HG02840 (cell line): ENCODE data around the gene ABCC8.

Experiments used
- ATAC-seq: cut with Tn5 transposase; IDR thresholded peaks from one replicate; pipeline ENCODE4 v1.9.1; 2021; ENCODE audit warnings: mild to moderate bottlenecking, moderate library complexity, moderate number of reproducible peaks; ENCODE audit not compliant: unreplicated experiment, low FRiP score

Gene ABCC8

DNA sequence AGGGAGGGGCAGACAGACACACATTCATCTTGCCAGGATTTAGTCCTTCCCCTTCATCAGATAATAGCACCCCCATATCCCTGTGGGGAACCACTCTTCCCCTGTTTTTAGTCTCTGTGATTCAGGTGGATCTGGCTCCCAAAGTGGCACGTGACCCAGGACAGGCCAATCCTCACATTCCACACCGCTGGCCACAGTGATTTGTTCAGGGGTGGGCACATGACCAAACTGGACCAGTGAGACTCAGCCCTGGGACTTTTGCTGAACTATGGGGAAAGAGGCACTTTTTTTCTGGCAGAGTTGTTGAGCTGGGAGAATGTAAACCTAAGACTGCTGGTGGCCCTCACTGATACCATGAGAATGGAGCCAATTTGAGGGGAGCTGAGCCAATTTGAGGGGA lies 69.1 kb downstream of the ABCC8 start:
- ATAC-seq: no peak

DNA sequence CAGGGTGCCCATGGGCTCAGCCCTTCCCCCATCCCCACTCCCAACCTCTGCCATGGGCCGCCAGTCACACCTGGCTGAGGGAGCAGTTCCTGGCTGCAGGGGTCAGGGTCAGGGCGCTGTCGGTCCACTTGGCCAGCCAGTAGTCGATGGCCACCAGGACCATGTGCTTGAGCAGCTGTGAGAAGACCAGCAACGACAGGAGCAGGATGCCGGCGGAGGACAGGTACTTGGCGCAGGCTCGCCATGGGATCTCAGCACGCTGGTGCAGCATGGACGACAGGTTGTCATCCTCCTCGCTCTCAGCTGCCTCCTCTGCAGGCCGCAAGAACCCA lies 69.9 kb downstream of the ABCC8 start:
- no peak for ATAC-seq

DNA sequence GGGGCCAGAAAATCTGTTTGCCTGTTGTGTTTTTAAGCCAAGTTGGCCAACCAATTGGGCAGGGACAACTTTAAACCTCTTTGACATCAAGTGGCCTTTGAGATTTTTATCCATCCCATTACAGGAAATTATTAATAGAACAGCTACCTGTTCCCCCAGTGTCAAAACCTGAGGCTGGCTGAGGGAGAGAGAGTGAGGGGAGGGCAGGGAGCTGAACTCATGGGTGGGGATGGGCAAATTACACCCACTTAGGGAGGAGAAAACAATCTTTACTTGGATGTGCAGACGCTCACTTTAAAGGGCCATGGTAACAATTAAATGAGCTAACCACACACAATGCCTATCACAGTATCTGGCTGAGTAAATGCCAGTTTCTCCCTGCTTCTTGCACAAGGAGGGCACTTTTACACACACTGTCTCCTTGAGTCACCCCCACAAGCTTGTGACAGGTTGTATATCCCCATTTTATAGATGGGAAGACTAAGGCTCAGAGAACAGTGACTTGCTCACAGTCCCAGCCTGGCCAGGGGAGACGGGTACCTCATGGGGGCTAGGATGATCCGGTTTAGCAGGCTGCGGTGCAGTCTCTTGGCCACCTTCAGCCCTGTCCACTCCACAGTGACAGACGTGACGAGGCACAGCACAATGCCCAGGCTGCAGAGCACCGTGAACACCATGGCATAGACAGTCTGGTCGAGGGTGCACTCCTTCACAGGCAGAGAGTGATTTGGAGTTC lies 70.4 kb downstream of the ABCC8 start:
- no peak for ATAC-seq

DNA sequence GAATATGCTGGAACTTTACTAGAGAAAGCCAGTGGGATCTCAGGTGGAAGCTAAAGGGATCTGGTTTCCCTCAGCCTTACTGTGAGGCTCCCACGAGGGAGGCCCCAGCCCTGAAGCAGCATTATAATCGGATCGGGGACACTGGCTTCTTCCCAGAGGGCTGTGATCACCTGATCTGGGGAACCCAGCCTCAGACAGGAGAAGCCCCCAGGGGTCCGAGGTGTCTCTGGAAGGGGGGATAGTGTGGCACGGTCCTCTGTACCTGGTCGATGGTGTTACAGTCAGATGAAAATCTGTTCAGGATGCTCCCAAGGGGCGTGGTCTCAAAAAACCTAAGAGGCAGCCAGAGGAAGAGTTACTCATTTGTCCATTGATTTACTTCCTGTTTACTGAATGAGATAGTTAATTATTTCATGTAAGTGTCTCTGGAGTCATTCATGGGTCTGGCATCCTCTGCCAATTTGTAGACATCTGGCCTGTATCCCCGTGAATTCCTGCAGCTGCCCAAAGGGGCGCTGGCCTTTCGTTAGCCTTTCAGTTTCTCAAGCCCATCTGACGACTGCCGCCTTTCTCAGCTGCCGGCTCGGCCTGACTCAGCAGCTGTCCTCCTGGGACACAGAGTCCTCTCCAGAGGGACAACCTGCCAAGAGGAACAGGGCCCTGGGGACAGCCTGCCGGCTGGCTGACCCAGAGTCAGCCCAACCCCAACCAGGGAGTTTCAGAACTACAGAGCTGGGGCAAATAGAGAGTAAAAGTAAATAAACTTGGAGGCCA lies 71.2 kb downstream of the ABCC8 start:
- no peak for ATAC-seq

DNA sequence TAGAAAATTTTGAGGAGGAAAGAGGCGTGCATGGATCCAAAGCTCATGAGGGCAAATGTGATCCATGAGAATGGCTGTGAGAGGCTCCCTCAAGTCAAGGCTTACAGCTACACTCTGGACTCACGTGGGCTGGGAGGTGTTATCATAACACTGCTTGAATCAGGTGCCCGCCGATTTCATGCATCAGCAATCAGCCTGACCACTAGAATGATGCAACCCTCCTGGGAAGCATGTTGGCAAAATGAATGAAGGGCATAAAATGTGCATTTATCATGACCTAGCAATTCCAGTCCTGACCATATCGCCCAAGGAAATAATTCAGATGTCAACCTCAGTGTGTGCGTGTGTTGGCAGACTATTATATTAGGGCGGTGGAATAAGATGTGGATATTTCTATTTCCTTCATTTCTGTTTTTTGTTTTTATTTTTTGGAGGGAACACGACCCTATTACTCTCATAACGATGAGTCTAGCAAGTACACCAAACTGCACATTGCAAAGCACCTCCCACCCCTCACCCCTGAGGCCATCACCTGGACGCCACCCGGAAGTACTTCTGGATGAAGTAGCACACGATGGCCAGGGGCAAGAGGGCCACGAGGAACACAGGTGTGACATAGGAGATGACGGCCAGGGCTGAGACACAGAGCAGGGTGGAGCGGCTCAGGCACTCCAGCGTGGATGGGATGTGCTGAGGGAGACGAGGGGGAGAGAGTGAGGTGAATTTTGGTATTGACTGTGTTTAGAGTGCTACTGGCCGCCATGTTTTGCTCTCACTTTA lies 72.5 kb downstream of the ABCC8 start:
- ATAC-seq: no peak

DNA sequence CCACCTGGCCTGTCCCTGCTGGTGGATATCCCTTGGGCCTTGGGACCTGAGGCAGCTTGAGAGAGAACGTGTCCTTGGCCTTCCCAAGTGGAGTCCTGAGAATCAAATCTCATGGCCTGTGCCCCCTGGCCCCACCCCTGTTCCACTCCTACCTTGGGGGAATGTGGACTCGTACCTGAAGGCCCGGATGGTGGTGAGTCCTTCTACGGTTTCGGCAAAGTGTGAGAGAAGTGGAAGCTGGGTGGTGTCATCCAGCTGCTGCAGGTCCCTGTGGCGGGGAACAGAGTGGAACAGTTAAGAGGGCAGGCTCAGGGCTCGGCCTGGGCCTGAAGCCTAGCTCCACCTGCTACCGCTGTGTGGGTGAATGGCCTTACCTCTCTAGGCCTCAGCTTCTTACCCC lies 74.2 kb downstream of the ABCC8 start:
- ATAC-seq: no peak

DNA sequence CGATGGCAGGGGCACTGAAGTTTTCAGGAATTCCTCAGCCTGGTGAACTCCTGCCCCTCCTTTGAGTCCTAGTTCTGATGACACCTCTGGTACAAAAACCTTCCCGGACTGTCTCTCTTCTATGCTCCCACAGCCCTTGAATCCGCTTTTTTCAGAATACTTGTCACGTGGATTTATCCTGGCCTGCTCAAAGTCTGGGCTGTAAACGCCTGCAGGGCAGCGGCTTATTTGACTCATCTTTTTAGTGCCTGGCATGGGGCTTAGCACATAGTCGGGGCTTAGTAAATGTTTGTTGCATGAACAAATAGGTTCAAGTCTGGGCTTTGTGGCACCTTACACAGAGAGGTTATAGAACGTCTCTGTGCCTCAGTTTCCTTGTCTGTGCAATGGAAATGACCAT lies 74.8 kb downstream of the ABCC8 start:
- no peak for ATAC-seq

DNA sequence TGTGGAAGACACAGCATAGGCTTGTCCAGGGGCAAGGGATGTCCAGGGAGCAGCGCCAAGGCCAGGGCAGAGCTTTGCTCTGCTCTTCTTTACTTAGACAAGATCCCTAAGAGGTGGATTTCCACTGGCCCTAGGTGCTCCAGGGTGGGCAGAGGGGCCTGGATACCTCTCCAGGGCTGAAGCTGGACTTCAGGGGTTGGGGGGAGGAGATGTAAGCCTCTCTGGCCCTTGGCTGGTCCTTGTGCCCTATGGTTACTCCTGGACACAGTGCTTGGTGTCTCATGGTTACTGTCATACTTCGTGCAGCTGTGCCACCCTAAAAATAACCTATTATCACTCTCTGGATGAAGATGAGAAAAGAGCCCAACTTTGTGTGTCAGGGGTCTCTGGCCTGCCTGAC lies 75.3 kb downstream of the ABCC8 start:
- no peak for ATAC-seq

DNA sequence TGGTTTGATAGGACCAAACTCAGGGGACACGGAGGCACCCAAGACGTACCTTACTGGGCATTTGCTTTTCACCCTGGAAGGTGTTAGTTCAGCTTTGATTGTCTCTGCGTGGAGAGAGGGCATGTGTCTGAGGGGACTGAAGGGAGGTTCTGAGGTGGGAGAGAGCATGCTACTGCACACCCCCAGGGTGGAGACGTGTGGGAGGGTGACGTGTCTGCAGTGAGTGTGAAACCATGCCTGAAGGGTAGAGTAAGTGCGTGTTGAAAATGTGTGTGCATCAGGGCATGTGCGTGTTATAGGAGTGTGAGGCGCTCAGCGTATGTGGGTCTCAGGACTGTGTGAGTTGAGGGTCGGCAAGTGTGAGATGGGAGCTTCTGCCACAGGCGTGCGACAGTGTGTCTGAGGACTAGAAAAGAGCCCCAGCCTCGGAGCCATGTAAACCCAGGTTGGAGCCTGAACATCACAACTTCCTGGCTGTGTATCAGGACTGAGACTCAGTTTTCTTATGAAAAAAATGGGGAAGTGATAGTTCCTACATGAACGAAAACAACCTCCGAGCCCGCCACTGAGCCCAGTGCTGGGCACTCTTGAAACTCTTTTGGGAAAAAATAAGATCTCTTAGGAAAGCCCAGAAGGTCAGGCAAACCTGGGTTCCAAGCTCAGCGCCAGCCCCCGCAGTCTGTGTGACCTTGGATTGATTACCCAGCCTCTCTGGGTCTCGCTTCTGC lies 76.4 kb downstream of the ABCC8 start:
- ATAC-seq: no peak

DNA sequence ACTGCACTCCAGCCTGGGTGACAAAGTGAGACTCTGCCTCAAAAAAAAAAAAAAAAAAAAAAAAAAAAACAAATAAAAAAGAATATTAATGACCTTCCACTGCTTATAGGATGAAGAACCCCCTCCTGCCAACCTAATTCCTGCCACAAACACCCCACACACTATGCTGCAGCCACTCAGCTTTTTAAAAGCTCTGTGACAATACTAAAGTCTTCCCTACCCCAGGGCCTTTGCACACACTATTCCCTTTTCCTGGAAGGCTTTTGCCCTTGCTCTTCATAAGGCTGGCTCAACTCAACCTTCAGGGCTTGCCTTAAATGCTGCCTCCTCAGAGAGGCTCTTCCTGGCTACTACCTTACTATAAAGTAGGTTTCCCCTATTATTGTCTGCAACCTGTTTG lies 77.4 kb downstream of the ABCC8 start:
- no peak for ATAC-seq

DNA sequence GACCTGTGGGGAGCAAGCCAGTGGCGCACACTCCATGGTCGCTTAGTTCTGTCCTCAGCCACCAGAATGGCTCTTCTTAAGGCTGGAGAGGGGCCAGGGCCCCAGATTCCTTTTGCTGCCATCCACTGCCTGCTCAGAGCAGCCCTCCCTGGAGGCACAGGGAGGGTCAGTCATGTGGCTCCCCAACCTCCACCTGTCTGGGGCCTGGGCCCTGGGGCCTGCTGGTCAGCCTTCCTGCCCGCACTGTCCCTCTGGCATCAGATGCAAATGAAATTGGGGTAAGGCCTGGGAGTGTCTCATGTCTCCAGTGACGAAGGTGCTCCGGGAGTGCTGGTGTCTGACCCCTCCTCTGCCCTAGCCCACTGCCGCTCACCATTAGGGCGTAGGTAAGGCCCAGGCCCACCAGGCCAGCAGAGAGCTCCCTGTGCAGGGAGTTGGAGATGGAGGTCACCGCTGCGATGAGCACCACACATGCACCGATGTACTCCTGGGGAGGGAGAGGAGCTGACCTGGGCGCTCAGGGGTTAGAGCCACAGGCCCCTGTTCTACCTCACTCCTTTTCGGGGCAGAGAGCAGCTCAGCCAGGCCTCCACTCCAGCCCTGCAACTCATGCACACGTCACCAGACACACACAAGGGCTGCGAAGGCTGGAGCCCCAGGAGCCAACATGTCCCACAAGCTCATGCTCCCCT lies 79.2 kb downstream of the ABCC8 start:
- no peak for ATAC-seq

DNA sequence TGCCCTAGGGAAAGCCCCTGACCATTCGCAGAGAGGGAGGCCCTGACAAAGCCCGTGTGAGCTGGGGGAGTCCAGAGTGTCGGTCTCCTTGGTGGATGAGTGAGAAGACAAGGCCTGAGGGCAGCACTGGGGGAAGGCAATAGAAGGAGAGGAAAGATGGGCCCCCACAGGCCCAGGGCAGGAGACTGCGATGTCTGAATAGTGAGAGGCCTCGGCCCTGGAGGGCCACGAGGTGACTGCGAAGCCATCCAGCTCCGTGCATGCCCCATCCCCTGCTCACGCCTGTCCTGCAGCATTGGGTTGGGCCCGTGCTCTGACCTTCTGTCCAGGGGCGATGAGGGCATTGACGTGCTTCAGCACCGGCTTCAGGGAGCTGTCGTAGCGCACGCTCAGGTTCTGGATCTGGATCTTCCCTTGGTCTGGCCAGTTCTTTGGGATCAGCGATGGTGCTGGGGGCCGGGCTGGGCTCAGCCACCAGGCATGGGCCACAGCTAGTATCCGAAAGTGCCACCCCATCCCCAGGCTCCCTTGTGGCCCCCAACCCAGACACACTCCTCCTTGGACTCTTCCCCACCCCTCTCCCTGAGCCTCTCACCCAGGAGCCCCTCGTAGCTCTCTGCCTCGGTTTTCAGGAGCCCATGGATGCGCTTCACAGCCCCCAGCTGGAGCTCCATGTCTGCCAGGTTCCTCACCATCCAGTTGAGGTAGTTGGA lies 79.9 kb downstream of the ABCC8 start:
- no peak for ATAC-seq

DNA sequence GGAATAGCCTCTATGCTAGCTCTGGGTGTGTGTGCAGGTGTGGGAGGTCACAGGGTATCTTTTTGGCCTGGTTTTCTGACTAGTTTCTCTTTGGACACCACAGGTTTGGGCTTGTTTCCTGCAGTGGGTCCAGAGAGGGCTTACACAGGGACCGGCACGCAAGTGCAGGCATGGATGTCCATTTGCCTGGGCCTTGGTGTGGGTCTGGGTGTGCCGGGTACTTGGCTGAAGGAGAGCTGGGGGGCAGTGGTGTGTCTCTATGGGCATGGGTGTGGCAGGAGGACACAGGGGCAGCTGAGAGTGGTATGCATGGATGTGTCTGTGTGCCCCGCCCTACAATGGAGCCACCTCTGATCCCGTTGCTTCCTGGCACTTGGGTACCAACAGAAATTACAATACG lies 80.7 kb downstream of the ABCC8 start:
- no peak for ATAC-seq

DNA sequence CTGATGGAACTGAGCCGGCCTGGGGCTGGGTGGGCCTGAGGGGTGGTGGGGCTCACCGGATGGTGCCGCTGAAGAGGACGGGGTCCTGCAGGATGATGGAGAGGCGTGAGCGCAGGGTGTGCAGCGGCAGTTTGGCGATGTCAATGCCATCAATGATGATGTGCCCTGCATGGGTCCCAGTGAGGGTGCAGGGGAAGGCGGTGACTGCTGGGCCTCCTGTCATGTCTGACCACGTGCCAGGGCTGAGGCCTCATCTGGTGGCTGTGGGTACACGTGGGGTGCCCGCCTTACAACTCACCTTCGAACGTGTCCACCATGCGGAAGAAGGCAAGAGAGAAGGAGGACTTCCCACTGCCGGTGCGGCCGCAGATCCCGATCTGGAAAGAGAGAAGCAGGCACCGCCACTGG lies 81.1 kb downstream of the ABCC8 start:
- ATAC-seq: no peak

DNA sequence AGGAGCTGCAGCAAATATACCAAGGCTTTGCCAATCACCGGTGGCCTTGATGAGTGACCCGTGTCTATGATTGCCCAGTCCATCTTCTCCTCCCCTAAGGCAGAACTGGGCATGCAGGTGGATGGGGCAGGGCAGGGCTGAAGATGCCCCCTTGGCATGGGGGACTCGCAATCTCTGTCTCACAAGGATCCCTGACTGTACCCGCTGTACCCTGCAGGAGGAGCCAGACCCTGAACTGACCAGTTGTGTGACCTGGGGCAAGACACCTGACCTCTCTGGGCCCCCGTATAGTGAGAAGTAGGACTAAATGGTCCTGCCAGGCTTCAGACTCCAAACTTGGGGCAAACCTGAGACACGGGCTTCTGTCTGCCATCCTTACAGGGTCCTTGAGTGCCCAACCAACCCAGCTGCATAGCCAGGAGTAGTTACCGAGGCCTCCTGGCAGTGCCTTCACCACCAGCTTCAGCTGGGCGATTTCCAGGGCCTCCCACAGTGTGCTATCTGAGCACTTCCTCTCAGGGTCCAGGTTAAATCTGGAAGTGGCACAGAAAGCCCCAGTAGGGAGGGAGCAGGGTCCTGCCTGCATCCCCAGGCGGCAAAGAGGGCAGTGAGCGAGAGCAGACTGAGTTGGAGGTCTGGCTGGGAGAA lies 81.8 kb downstream of the ABCC8 start:
- no peak for ATAC-seq

DNA sequence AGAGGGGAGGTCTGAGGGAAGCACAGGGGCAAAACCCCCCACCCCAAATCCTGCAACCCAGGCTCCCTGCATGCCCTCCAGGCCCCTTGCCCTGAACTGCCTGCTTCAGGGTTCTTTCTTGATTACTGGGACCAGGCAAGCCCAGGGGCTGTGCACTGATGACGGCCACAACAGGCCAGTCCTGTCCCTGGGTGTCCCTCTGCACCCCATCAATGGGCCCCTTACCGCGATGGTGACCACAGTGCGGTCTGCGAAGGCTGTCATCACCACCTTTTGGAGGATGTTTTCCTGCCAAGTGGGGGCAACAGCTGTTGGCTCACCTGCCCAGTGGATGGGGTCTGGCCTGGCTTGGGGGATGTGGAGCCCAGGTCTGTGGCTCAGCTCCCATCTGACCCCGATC lies 83.2 kb downstream of the ABCC8 start:
- no peak for ATAC-seq

DNA sequence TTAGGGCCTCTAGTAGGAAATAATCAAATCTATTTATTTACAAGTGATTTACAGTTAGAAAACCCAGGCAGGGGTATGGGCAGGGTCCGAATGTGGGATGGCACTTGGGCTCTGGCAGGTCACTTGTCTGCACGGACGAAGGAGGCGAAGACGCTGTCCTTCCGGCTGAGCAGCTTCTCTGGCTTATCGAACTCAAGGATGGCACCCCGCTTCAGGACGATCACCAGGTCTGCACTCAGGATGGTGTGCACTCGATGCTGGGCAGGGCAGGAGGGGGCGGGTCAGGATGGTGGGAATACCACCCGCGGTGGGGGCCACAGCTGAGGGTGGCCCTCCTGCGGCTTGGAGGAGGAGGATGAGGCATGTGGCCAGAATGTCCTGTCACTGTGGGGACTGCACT lies 83.8 kb downstream of the ABCC8 start:
- no peak for ATAC-seq

DNA sequence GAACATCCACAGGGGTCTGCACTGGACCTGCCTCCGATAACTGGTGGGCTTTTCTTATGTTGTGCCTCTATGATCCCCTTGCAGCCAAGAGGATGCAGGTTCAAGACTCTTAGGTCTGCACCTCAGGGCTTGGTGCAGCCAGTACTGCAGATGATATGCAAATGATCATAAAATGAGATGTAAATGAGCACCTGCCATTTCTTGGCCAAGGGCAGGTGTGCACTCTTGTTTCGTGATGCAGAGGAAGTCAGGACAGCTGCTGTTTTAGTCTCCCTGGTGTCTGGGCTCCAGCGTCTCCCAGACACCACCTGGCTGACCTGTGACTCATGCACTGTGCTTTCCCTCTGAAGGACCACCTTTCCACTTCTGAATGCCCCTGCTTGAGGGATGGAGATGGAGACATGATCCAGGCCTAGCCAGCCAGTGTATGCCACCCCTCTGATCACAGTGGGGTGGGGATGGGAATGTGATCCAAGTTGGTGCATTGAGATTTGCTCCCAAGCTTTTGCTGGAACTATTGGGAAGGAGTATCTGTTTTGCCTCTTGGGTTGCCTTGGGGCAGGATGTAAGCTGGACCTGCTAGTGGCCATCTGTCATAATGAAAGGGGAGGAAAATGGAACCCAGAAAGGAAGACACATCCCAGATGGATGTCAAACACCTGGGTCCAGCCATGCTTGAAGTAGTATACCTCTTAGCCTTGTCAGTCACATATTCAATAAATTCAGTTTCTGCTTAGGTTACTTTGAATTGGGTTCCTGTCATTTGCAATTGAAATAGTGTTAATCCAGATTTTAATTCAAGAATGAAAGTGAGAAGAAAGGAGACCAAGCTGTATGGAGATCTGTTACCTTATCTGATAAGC lies 84.9 kb downstream of the ABCC8 start:
- ATAC-seq: no peak
